Esophagus squamous epithelium (tissue), 4 donors: ENCODE data around the gene DHRSX.

ENCODE experiments used
- CTCF ChIP-seq, 6 experiments: fragments of 450-650 bp in 4 of 6; fragments of 200-600 bp in 2 of 6; sonication (generic) in 2 of 6; IDR thresholded peaks; one replicate each; pipeline ENCODE4 v1.5.1; 2016 to 2019; ENCODE audit warnings: antibody characterized with exemption in 6 of 6, mild to moderate bottlenecking in 4 of 6, moderate library complexity in 4 of 6
- POLR2A ChIP-seq, 4 donors: fragments of 450-650 bp; IDR thresholded peaks; one replicate each; pipeline ENCODE4 v1.6.1; 2017; ENCODE audit warnings: antibody characterized with exemption in 4 of 4, mild to moderate bottlenecking in 4 of 4, moderate library complexity in 3 of 4

- TF ChIP-seq CTCF (IDR thresholded peaks at IDR 0.05) (no peak), POLR2A (IDR thresholded peaks at IDR 0.05) (no peak)
Observed at GRCh38 chrX:2471641-2472040, 29.1 kb downstream of the DHRSX start.
